Loucy (cell line): ENCODE results near the gene FOXO3.
A peak's percentile ranks its signal among the peaks of the same experiment; 100 is the strongest.

Source experiments
- H2AFZ ChIP-seq: fragments of 200-600 bp; sonication (generic); 2 replicates; pipeline ENCODE4 v1.6.0; 2016; ENCODE audit warnings: antibody characterized with exemption, mild to moderate bottlenecking, low read length, moderate library complexity
- H3F3A ChIP-seq: fragments of 200-600 bp; 2 replicates; pipeline ENCODE4 v1.6.0; 2016; ENCODE audit warnings: antibody characterized with exemption, low read depth, mild to moderate bottlenecking
- H3K27me3 ChIP-seq: fragments of 200-600 bp; sonication (generic); 2 replicates; pipeline ENCODE4 v1.6.1; 2014; ENCODE audit warnings: low read length, mild to moderate bottlenecking; ENCODE audit not compliant: insufficient read depth, poor library complexity, severe bottlenecking
- H3K36me3 ChIP-seq: fragments of 200-600 bp; sonication (generic); 2 replicates; pipeline ENCODE4 v1.6.1; 2016; ENCODE audit warnings: low read length; ENCODE audit not compliant: insufficient read depth
- H3K4me1 ChIP-seq: fragments of 200-600 bp; sonication (generic); 2 replicates; pipeline ENCODE4 v1.5.1; 2014; ENCODE audit warnings: low read length, mild to moderate bottlenecking; ENCODE audit not compliant: insufficient read depth, poor library complexity, severe bottlenecking
- H3K4me2 ChIP-seq: fragments of 200-600 bp; sonication (generic); 2 replicates; pipeline ENCODE4 v1.6.0; 2014; ENCODE audit warnings: antibody characterized with exemption, low read length, low read depth, mild to moderate bottlenecking; ENCODE audit not compliant: poor library complexity, severe bottlenecking
- H3K4me3 ChIP-seq: fragments of 200-600 bp; sonication (generic); 2 replicates; pipeline ENCODE4 v1.5.1; 2014; ENCODE audit warnings: low read length, mild to moderate bottlenecking, mixed read lengths; ENCODE audit not compliant: poor library complexity, severe bottlenecking
- H3K79me2 ChIP-seq: fragments of 200-600 bp; sonication (generic); 2 replicates; pipeline ENCODE4 v1.6.1; 2014; ENCODE audit warnings: low read length; ENCODE audit not compliant: insufficient read depth
- H3K9ac ChIP-seq: fragments of 200-600 bp; sonication (generic); 2 replicates; pipeline ENCODE4 v1.6.0; 2014; ENCODE audit warnings: mild to moderate bottlenecking, low read depth, low read length, moderate library complexity; ENCODE audit not compliant: poor library complexity, severe bottlenecking
- H3K9me2 ChIP-seq: fragments of 200-600 bp; sonication (generic); replicated peaks from 2 replicates; pipeline ENCODE4 v1.6.1; 2016; ENCODE audit warnings: low read depth, low read length, mixed read lengths
- H3K9me3 ChIP-seq: fragments of 200-600 bp; sonication (generic); 2 replicates; pipeline ENCODE4 v1.6.1; 2014; ENCODE audit warnings: mild to moderate bottlenecking, antibody characterized with exemption, low read length, low read depth; ENCODE audit not compliant: insufficient read depth
- H4K20me1 ChIP-seq: fragments of 200-600 bp; sonication (generic); 2 replicates; pipeline ENCODE4 v1.6.0; 2014; ENCODE audit warnings: antibody characterized with exemption, low read length, mild to moderate bottlenecking; ENCODE audit not compliant: insufficient read depth, poor library complexity, severe bottlenecking
- EZH2phosphoT487 ChIP-seq: fragments of 200-600 bp; IDR thresholded peaks from 2 replicates; pipeline ENCODE4 v1.6.1; 2018; ENCODE audit warnings: antibody characterized with exemption, mild to moderate bottlenecking, moderate library complexity, borderline replicate concordance
- TF ChIP-seq, protein P1 (sequence below): fragments of 200-600 bp; sonication (generic); conservative IDR thresholded peaks from 2 replicates; pipeline ENCODE4 v1.5.1; 2014; ENCODE audit warnings: mild to moderate bottlenecking, antibody characterized with exemption, low read length

FOXO3 gene

DNA sequence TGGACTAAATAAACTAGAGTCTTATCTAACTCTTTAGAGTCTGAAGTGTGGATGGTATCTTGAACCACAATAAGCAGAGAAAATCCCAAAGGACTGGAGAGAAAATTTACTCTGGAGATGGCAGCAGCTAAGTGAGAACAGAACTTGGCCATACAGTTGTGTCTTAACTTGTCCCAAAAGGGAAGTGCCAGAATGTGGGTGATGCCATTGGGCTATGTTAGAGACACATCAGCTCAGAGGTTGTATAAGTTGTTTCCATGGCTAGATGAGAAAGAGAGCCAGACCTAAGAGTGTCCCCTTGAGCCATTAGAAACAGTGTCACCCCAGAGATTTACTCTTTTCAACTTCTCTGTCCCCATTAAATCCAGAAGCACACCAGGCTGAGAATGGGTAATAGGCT lies 36.2 kb downstream of the FOXO3 start:
- H3K4me2 ChIP-seq = peak overlapping the region; percentile 58
- peaks cover 61% of the 10 kb centered on the region for H3K4me1 ChIP-seq
- no peaks in the 10 kb centered on the region for H3K36me3 ChIP-seq
- TF ChIP-seq EZH2phosphoT487 = no peak
- TF ChIP-seq, protein P1, sequence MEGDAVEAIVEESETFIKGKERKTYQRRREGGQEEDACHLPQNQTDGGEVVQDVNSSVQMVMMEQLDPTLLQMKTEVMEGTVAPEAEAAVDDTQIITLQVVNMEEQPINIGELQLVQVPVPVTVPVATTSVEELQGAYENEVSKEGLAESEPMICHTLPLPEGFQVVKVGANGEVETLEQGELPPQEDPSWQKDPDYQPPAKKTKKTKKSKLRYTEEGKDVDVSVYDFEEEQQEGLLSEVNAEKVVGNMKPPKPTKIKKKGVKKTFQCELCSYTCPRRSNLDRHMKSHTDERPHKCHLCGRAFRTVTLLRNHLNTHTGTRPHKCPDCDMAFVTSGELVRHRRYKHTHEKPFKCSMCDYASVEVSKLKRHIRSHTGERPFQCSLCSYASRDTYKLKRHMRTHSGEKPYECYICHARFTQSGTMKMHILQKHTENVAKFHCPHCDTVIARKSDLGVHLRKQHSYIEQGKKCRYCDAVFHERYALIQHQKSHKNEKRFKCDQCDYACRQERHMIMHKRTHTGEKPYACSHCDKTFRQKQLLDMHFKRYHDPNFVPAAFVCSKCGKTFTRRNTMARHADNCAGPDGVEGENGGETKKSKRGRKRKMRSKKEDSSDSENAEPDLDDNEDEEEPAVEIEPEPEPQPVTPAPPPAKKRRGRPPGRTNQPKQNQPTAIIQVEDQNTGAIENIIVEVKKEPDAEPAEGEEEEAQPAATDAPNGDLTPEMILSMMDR = no peak
- H3K9ac ChIP-seq = peak overlapping the region; percentile 23
- no peak overlapping the region for H2AFZ ChIP-seq
- H3K4me3 ChIP-seq = no peak overlapping the region
- H3K79me2 ChIP-seq = peaks cover 88% of the 10 kb centered on the region
- H3F3A ChIP-seq = peaks cover 4% of the 10 kb centered on the region
- no peaks in the 10 kb centered on the region for H3K9me3 ChIP-seq
- no peaks in the 10 kb centered on the region for H3K27me3 ChIP-seq
- peaks cover 39% of the 10 kb centered on the region for H4K20me1 ChIP-seq
- H3K9me2 ChIP-seq = no peaks in the 10 kb centered on the region

DNA sequence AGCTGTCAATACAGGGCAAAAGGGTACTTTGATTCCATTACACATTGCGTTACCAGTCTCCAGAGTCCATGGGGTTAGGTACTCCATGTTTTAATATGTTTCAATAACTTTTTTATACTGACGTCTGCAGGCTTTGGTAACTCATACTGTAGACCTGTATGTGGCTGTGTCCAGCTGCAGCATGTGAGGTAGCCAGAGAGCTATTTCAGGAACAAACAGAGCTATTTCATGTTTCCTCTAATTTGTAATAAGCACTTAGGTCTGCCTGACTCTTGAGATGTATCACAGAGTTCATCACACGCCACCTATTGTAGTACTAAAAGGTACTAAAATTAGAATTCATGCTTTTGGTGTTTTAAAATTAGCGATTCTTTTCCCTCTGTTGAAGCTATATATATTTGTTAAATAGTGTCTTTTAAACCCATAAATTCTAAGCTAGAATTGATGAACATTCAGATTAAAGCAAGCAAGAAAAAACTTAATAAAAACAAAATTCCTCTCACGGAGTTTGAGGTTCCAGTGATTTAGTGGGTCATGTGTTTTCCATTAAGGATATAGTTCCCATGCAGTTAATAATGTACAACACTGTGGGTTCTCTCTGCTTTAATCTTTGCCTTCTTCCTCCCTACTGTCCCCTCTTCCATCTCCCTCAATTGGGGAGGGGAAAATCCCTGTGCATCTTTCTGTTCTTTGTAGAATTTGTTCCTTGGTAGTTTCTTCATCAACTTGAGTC lies 37.0 kb downstream of the FOXO3 start:
- no peaks in the 10 kb centered on the region for H3K9me3 ChIP-seq
- TF ChIP-seq, protein P1 = no peak
- TF ChIP-seq EZH2phosphoT487 = no peak
- no peaks in the 10 kb centered on the region for H3K27me3 ChIP-seq
- no peaks in the 10 kb centered on the region for H3K9me2 ChIP-seq
- H2AFZ ChIP-seq = no peak overlapping the region
- no peaks in the 10 kb centered on the region for H3K36me3 ChIP-seq
- H3F3A ChIP-seq = no peaks in the 10 kb centered on the region
- H3K4me2 ChIP-seq = peak overlapping the region; percentile 58
- peak overlapping the region; percentile 23 for H3K9ac ChIP-seq
- H3K79me2 ChIP-seq = peaks cover 93% of the 10 kb centered on the region
- H4K20me1 ChIP-seq = peaks cover 34% of the 10 kb centered on the region
- H3K4me1 ChIP-seq = peaks cover 58% of the 10 kb centered on the region
- peak overlapping the region; percentile 11 for H3K4me3 ChIP-seq

DNA sequence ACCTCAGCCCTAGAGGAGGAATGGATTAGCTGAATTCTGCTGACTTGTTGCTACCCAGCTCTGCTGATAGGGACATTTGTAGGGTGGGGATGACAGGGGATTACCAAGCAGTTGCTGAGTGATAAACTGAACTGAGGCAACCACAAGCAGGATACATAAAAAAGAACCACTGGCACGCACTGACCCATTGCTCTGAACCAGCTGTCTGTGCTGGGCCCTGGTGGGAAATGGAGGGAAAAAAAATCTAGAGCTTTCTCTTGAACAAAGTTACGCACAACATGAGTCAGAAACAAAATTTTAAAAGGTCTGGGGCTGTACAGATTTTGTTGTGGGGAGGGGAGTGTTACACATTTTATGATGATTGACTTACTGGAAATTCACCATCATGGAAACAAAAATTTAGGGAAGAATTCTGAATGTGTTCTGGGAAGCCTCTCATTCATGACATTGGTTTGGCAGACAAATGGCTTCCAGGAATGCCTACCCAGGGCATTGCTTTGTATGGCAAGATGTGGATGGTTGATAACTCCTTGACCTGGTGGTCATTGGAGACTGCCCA lies 37.7 kb downstream of the FOXO3 start:
- Histone ChIP-seq H4K20me1 (peaks cover 32% of the 10 kb centered on the region), H3K79me2 (peaks cover 94% of the 10 kb centered on the region), H3K9ac (peak overlapping the region; percentile 51), H3K36me3 (no peaks in the 10 kb centered on the region), H3K9me2 (no peaks in the 10 kb centered on the region), H3K4me2 (peak overlapping the region; percentile 58), H3K4me3 (peak overlapping the region; percentile 39), H3K9me3 (no peaks in the 10 kb centered on the region), H3F3A (no peaks in the 10 kb centered on the region), H3K27me3 (no peaks in the 10 kb centered on the region), H2AFZ (no peak overlapping the region), H3K4me1 (peaks cover 54% of the 10 kb centered on the region)
- no peak for TF ChIP-seq EZH2phosphoT487
- TF ChIP-seq, protein P1 = no peak
